SK-N-SH (cell line): ENCODE data around the gene PTPN23. TPM values are rescaled to one million over a fixed set of nuclear protein-coding genes. Genes with fewer than 3 reads are reported as not detected.

Source experiments
- CTCF ChIA-PET: fragments of 300-600, 350-600 bp; formaldehyde crosslinking; extraction: SDS; loops from one replicate; lab custom pipeline; 2021; lab: Yijun Ruan, JAX
- POLR2A ChIA-PET: fragments of 350-600 bp; sonication (Branson Sonifier 250); formaldehyde crosslinking; extraction: SDS; loops from one replicate; lab custom pipeline; 2020; ENCODE audit warnings: antibody characterized with exemption, inconsistent platforms; lab: Yijun Ruan, JAX
- DNase-seq: peaks from one replicate; pipeline ENCODE4 v3.0.0; 2012
- H2AFZ ChIP-seq: fragments of 200-600 bp; sonication (generic); 2 replicates; pipeline ENCODE4 v1.8.1; 2016; ENCODE audit warnings: antibody characterized with exemption, mild to moderate bottlenecking, low read depth
- H3F3A ChIP-seq: fragments of 200-600 bp; sonication (generic); replicated peaks from 2 replicates; pipeline ENCODE3; 2016; ENCODE audit warnings: antibody characterized with exemption, mild to moderate bottlenecking; ENCODE audit not compliant: insufficient read depth
- H3K27ac ChIP-seq, 2 experiments: fragments of 200-500 bp in 1 of 2; fragments of 200-600 bp in 1 of 2; sonication (Bioruptor generic) in 1 of 2; sonication (generic), shearing (Covaris generic) in 1 of 2; 2 replicates each; pipeline versions ENCODE4 v1.5.1 to v1.6.1; 2014 to 2016; ENCODE audit warnings: low read depth in 2 of 2, inconsistent platforms in 1 of 2, low read length in 1 of 2, mild to moderate bottlenecking in 1 of 2, mixed read lengths in 1 of 2
- H3K27me3 ChIP-seq: fragments of 200-600 bp; sonication (generic), shearing (Covaris generic); 2 replicates; pipeline ENCODE4 v1.6.1; 2016; ENCODE audit warnings: mixed run types; ENCODE audit not compliant: insufficient read depth
- H3K36me3 ChIP-seq, 2 experiments: fragments of 200-500 bp in 1 of 2; fragments of 200-600 bp in 1 of 2; sonication (Bioruptor generic) in 1 of 2; sonication (generic) in 1 of 2; replicated peaks in 1 of 2; 2 replicates each; pipeline versions ENCODE3 to v1.5.1; 2014 to 2016; ENCODE audit warnings: low read length in 1 of 2, mild to moderate bottlenecking in 1 of 2; ENCODE audit not compliant: insufficient read depth in 2 of 2, control insufficient read depth in 1 of 2
- H3K4me1 ChIP-seq, 2 experiments: fragments of 200-500 bp in 1 of 2; fragments of 200-600 bp in 1 of 2; sonication (Bioruptor generic) in 1 of 2; sonication (generic), shearing (Covaris generic) in 1 of 2; 2 replicates each; pipeline versions ENCODE4 v1.5.1 to v1.6.1; 2014 to 2016; ENCODE audit warnings: low read depth in 1 of 2, low read length in 1 of 2, mixed run types in 1 of 2; ENCODE audit not compliant: insufficient read depth in 2 of 2, control insufficient read depth in 1 of 2
- H3K4me2 ChIP-seq: fragments of 200-600 bp; sonication (generic), shearing (Covaris generic); 2 replicates; pipeline ENCODE4 v1.6.1; 2017; ENCODE audit warnings: mixed run types
- H3K4me3 ChIP-seq, 2 experiments: fragments of 200-500 bp in 1 of 2; fragments of 200-600 bp in 1 of 2; sonication (Bioruptor generic) in 1 of 2; sonication (generic), shearing (Covaris generic) in 1 of 2; 2 replicates each; pipeline versions ENCODE4 v1.5.1 to v1.8.1; 2014 to 2016; ENCODE audit warnings: low read depth in 2 of 2, inconsistent platforms in 1 of 2, low read length in 1 of 2, mild to moderate bottlenecking in 1 of 2, mixed read lengths in 1 of 2, moderate library complexity in 1 of 2
- H3K79me2 ChIP-seq: fragments of 200-600 bp; sonication (generic); 2 replicates; pipeline ENCODE4 v1.8.1; 2017; ENCODE audit warnings: mild to moderate bottlenecking; ENCODE audit not compliant: insufficient read depth
- H3K9ac ChIP-seq: fragments of 200-600 bp; sonication (generic); 2 replicates; pipeline ENCODE4 v1.6.1; 2017; ENCODE audit warnings: mixed run types
- H3K9me2 ChIP-seq: fragments of 200-600 bp; sonication (generic); 2 replicates; pipeline ENCODE4 v1.6.1; 2017; ENCODE audit warnings: mixed run types
- H3K9me3 ChIP-seq: fragments of 200-600 bp; sonication (generic); 2 replicates; pipeline ENCODE4 v1.6.1; 2017; ENCODE audit warnings: mixed run types, mild to moderate bottlenecking, moderate library complexity
- H4K20me1 ChIP-seq: fragments of 200-600 bp; sonication (generic); 2 replicates; pipeline ENCODE4 v1.6.1; 2017; ENCODE audit warnings: mild to moderate bottlenecking, mixed run types; ENCODE audit not compliant: insufficient read depth
- CHD2 ChIP-seq: fragments of 150-350 bp; IDR thresholded peaks from 2 replicates; pipeline ENCODE4 v1.6.1; 2018; ENCODE audit warnings: low read length; ENCODE audit not compliant: partially characterized antibody
- FOXJ3 ChIP-seq: sonication (generic); formaldehyde crosslinking; IDR thresholded peaks from 2 replicates; pipeline ENCODE4 v1.5.1; 2020; ENCODE audit warnings: mild to moderate bottlenecking, missing genetic modification reagents
- FOXM1 ChIP-seq: IDR thresholded peaks from 2 replicates; pipeline ENCODE4 v1.4.0; 2012; ENCODE audit warnings: low read depth, mild to moderate bottlenecking
- GATA2 ChIP-seq: sonication (generic); formaldehyde crosslinking; IDR thresholded peaks from 2 replicates; pipeline ENCODE4 v1.5.0; 2020; ENCODE audit warnings: mild to moderate bottlenecking, missing genetic modification reagents
- NFIC ChIP-seq: IDR thresholded peaks from 2 replicates; pipeline ENCODE4 v1.4.0; 2012; ENCODE audit warnings: borderline replicate concordance
- NRF1 ChIP-seq: IDR thresholded peaks from 2 replicates; pipeline ENCODE4 v1.6.1; 2012; ENCODE audit warnings: low read depth, mild to moderate bottlenecking, low read length
- RCOR1 ChIP-seq: fragments of 150-350 bp; IDR thresholded peaks from 2 replicates; pipeline ENCODE4 v1.6.1; 2017; ENCODE audit warnings: antibody characterized with exemption, low read length
- RXRA ChIP-seq: IDR thresholded peaks from 2 replicates; pipeline ENCODE4 v1.4.0; 2012; ENCODE audit warnings: low read depth, mild to moderate bottlenecking, borderline replicate concordance
- TCF12 ChIP-seq: IDR thresholded peaks from 2 replicates; pipeline ENCODE4 v1.4.0; 2012
- TEAD4 ChIP-seq: IDR thresholded peaks from 2 replicates; pipeline ENCODE4 v1.4.0; 2012; ENCODE audit warnings: mild to moderate bottlenecking, borderline replicate concordance; ENCODE audit not compliant: insufficient read depth
- YY1 ChIP-seq: IDR thresholded peaks from 2 replicates; pipeline ENCODE4 v1.4.0; 2012; ENCODE audit warnings: low read depth, mild to moderate bottlenecking
- whole genome bisulfite sequencing: methylation state at CpG from one replicate; pipeline ENCODE4 v1.1.6; 2017; ENCODE audit warnings: low lambda C conversion rate; 5-methylcytosine and 5-hydroxymethylcytosine counted together
- polyA plus RNA-seq, 3 experiments: library from polyadenylated mRNA; depleted of rRNA; stranded (reverse); fragments of >200 nt; gene quantifications; 2 replicates each; pipeline ENCODE4 v1.2.3, GENCODE V29; 2012
- TF ChIP-seq, protein P1 (sequence below): fragments of 200-600 bp; sonication (generic); IDR thresholded peaks from 2 replicates; pipeline ENCODE4 v1.6.1; 2017; ENCODE audit warnings: antibody characterized with exemption, mild to moderate bottlenecking, moderate library complexity
- TF ChIP-seq, protein P2 (sequence below): fragments of 150-350 bp; IDR thresholded peaks from 2 replicates; pipeline ENCODE4 v1.6.1; 2016; ENCODE audit warnings: mild to moderate bottlenecking, low read depth, low read length
- TF ChIP-seq, protein P3 (sequence below): fragments of 150-350 bp; IDR thresholded peaks from 2 replicates; pipeline ENCODE4 v1.6.1; 2017; ENCODE audit warnings: antibody characterized with exemption, low read length, low read depth, borderline replicate concordance
- TF ChIP-seq, protein P4 (sequence below): IDR thresholded peaks from 2 replicates; pipeline ENCODE4 v1.6.1; 2012; ENCODE audit warnings: mild to moderate bottlenecking, low read depth, low read length, moderate library complexity
- TF ChIP-seq, protein P5 (sequence below): IDR thresholded peaks from 2 replicates; pipeline ENCODE4 v1.4.0; 2012; ENCODE audit warnings: low read depth, borderline replicate concordance

PTPN23 gene
- polyA plus RNA-seq, 1 of the 3 experiments (the other 2 are of a cell fraction) = 10.9 TPM

DNA sequence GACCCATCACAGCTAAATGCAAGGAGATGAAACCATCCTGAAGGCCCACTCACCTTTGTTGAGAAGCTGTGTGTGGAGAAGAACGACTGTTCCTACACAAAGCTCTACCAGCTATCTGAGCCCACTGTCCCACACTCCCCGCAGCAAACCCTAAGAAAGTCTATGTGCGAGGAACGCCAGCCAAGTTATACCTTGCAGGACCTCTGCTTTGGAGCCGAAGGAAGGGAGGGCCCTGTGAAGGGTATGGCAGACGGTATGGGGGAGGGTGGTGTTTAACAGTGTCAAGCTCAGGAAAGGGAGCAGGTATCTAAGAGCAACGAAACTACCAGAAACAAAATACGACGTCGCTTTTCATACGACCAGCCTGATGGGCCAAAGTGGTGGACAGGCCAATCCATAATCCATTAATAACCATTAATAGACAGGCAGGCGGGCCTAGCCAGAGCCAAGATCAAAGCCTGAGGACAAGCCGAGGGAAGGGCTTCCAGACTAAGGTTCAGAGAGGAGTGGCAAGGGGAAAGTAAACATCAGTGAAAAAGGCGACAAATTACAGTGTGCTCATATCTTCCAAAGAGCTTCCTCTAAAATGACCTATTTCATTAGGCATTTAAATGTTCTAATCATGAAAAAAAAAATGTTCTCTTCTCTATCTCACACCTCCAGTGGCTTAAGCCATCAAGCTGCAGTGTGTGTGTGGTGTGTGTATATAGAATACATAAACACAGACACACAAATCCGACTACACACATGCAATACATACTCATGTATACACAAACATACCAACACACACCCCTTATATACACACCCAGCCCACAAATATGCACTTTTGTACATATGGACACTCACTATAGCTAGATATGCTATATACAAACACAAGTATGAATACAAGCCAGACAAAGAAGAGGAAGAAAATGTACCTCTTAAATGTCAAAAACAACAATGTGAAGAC, 43.9 kb downstream of the PTPN23 start:
- TF ChIP-seq, protein P1, sequence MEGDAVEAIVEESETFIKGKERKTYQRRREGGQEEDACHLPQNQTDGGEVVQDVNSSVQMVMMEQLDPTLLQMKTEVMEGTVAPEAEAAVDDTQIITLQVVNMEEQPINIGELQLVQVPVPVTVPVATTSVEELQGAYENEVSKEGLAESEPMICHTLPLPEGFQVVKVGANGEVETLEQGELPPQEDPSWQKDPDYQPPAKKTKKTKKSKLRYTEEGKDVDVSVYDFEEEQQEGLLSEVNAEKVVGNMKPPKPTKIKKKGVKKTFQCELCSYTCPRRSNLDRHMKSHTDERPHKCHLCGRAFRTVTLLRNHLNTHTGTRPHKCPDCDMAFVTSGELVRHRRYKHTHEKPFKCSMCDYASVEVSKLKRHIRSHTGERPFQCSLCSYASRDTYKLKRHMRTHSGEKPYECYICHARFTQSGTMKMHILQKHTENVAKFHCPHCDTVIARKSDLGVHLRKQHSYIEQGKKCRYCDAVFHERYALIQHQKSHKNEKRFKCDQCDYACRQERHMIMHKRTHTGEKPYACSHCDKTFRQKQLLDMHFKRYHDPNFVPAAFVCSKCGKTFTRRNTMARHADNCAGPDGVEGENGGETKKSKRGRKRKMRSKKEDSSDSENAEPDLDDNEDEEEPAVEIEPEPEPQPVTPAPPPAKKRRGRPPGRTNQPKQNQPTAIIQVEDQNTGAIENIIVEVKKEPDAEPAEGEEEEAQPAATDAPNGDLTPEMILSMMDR = no peak
- TF ChIP-seq RCOR1 (no peak), GATA2 (no peak), YY1 (no peak), NRF1 (no peak), TCF12 (no peak), CHD2 (no peak), FOXM1 (no peak), RXRA (no peak), NFIC (no peak), FOXJ3 (no peak), TEAD4 (no peak)
- TF ChIP-seq, protein P2, sequence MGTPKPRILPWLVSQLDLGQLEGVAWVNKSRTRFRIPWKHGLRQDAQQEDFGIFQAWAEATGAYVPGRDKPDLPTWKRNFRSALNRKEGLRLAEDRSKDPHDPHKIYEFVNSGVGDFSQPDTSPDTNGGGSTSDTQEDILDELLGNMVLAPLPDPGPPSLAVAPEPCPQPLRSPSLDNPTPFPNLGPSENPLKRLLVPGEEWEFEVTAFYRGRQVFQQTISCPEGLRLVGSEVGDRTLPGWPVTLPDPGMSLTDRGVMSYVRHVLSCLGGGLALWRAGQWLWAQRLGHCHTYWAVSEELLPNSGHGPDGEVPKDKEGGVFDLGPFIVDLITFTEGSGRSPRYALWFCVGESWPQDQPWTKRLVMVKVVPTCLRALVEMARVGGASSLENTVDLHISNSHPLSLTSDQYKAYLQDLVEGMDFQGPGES = no peak
- TF ChIP-seq, protein P3, sequence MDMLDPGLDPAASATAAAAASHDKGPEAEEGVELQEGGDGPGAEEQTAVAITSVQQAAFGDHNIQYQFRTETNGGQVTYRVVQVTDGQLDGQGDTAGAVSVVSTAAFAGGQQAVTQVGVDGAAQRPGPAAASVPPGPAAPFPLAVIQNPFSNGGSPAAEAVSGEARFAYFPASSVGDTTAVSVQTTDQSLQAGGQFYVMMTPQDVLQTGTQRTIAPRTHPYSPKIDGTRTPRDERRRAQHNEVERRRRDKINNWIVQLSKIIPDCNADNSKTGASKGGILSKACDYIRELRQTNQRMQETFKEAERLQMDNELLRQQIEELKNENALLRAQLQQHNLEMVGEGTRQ = no peak
- TF ChIP-seq, protein P4, sequence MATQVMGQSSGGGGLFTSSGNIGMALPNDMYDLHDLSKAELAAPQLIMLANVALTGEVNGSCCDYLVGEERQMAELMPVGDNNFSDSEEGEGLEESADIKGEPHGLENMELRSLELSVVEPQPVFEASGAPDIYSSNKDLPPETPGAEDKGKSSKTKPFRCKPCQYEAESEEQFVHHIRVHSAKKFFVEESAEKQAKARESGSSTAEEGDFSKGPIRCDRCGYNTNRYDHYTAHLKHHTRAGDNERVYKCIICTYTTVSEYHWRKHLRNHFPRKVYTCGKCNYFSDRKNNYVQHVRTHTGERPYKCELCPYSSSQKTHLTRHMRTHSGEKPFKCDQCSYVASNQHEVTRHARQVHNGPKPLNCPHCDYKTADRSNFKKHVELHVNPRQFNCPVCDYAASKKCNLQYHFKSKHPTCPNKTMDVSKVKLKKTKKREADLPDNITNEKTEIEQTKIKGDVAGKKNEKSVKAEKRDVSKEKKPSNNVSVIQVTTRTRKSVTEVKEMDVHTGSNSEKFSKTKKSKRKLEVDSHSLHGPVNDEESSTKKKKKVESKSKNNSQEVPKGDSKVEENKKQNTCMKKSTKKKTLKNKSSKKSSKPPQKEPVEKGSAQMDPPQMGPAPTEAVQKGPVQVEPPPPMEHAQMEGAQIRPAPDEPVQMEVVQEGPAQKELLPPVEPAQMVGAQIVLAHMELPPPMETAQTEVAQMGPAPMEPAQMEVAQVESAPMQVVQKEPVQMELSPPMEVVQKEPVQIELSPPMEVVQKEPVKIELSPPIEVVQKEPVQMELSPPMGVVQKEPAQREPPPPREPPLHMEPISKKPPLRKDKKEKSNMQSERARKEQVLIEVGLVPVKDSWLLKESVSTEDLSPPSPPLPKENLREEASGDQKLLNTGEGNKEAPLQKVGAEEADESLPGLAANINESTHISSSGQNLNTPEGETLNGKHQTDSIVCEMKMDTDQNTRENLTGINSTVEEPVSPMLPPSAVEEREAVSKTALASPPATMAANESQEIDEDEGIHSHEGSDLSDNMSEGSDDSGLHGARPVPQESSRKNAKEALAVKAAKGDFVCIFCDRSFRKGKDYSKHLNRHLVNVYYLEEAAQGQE = no peak
- TF ChIP-seq, protein P5, sequence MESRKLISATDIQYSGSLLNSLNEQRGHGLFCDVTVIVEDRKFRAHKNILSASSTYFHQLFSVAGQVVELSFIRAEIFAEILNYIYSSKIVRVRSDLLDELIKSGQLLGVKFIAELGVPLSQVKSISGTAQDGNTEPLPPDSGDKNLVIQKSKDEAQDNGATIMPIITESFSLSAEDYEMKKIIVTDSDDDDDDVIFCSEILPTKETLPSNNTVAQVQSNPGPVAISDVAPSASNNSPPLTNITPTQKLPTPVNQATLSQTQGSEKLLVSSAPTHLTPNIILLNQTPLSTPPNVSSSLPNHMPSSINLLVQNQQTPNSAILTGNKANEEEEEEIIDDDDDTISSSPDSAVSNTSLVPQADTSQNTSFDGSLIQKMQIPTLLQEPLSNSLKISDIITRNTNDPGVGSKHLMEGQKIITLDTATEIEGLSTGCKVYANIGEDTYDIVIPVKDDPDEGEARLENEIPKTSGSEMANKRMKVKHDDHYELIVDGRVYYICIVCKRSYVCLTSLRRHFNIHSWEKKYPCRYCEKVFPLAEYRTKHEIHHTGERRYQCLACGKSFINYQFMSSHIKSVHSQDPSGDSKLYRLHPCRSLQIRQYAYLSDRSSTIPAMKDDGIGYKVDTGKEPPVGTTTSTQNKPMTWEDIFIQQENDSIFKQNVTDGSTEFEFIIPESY = no peak
- POLR2A ChIA-PET = no interaction called here
- Histone ChIP-seq H4K20me1 (no peaks in the 10 kb centered on the region), H3K27me3 (no peaks in the 10 kb centered on the region), H3K79me2 (no peaks in the 10 kb centered on the region), H3K9me2 (no peaks in the 10 kb centered on the region), H3K4me1 (peaks cover 0 to 24% of the 10 kb centered on the region in 2 experiments; a peak in 1 of 4 replicates), H3K9ac (no peak overlapping the region), H3F3A (peaks cover 11% of the 10 kb centered on the region), H2AFZ (no peak overlapping the region), H3K9me3 (no peaks in the 10 kb centered on the region), H3K4me2 (no peak overlapping the region), H3K27ac (no peak overlapping the region), H3K36me3 (peaks cover 3 to 55% of the 10 kb centered on the region in 2 experiments), H3K4me3 (no peak overlapping the region)
- 95% methylated on average over 15 of the region's 15 CpGs for WGBS
- DNase-seq = no peak
- CTCF ChIA-PET = interaction anchor here (1.1 to 1.5 kb wide), 2 partner anchors 15 to 17 kb away, joined by 3 to 4 read pairs; no protein-coding TSS in a partner anchor
